PFSK-1 (cell line): ENCODE measurements around the gene MYDGF.

Experiments used
- FOXP2 ChIP-seq: optimal IDR thresholded peaks from 2 replicates; pipeline ENCODE3; 2011; ENCODE audit warnings: borderline replicate concordance, control low read depth, inconsistent platforms; ENCODE audit not compliant: insufficient read depth; ENCODE audit errors: extremely low read length, extremely low read depth
- POLR2AphosphoS5 ChIP-seq: IDR thresholded peaks from 2 replicates; pipeline ENCODE4 v1.6.1; 2012; ENCODE audit warnings: low read depth, mild to moderate bottlenecking, control low read depth, low read length, moderate library complexity
- SIN3A ChIP-seq: IDR thresholded peaks from 2 replicates; pipeline ENCODE4 v1.6.1; 2012; ENCODE audit warnings: mild to moderate bottlenecking, low read length, moderate library complexity, borderline replicate concordance; ENCODE audit not compliant: insufficient read depth
- TAF1 ChIP-seq: IDR thresholded peaks from 2 replicates; pipeline ENCODE4 v1.6.1; 2012; ENCODE audit warnings: low read length, control low read depth, borderline replicate concordance; ENCODE audit not compliant: insufficient read depth
- TF ChIP-seq, protein P1 (sequence below), 2 experiments: IDR thresholded peaks; 2 replicates each; pipeline versions ENCODE4 v1.6.1 to v1.8.0; 2011 to 2012; ENCODE audit warnings: low read depth in 2 of 2, low read length in 2 of 2, control low read depth in 1 of 2, inconsistent platforms in 1 of 2, mild to moderate bottlenecking in 1 of 2, moderate library complexity in 1 of 2; ENCODE audit not compliant: insufficient read depth in 1 of 2

The MYDGF gene

DNA sequence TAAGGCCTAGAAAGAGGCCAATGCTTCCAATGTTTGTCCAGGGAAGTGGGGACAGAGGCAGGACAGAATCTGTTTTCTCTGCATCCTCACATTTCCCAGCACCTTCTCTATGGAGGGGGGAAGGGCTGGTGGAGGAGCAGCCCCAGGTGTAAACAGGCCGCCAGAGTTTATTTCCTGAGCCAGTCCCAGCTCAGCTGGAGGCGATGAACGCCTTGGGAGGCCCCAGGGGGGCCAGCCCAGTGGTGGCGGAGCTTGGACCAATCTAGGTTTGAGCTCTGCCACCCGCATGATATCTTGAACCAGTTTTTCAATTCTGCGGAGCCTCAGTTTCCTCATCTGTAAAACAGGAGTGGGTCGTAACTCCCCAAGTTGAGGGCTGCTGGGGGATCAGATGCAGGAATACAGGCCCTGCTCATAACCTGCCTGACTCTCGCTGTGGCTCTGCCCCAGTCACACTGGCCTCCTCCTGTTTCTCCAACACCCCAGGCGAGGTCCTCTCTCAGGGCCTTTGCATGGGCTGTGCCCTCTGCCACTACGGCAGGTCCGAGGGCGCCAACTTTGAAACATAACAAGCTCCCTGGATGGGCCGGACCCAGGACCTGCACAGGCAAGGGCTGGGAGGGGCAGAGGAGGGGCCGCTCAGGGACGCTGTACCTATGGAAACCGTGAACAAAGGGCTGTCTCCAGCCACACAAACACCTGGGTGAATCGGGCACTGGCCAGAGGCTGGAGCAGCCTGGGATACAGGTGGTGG lies 29.7 kb downstream of the MYDGF start:
- TF ChIP-seq POLR2AphosphoS5 (no peak), SIN3A (no peak), FOXP2 (no peak), TAF1 (no peak)
- TF ChIP-seq, protein P1, sequence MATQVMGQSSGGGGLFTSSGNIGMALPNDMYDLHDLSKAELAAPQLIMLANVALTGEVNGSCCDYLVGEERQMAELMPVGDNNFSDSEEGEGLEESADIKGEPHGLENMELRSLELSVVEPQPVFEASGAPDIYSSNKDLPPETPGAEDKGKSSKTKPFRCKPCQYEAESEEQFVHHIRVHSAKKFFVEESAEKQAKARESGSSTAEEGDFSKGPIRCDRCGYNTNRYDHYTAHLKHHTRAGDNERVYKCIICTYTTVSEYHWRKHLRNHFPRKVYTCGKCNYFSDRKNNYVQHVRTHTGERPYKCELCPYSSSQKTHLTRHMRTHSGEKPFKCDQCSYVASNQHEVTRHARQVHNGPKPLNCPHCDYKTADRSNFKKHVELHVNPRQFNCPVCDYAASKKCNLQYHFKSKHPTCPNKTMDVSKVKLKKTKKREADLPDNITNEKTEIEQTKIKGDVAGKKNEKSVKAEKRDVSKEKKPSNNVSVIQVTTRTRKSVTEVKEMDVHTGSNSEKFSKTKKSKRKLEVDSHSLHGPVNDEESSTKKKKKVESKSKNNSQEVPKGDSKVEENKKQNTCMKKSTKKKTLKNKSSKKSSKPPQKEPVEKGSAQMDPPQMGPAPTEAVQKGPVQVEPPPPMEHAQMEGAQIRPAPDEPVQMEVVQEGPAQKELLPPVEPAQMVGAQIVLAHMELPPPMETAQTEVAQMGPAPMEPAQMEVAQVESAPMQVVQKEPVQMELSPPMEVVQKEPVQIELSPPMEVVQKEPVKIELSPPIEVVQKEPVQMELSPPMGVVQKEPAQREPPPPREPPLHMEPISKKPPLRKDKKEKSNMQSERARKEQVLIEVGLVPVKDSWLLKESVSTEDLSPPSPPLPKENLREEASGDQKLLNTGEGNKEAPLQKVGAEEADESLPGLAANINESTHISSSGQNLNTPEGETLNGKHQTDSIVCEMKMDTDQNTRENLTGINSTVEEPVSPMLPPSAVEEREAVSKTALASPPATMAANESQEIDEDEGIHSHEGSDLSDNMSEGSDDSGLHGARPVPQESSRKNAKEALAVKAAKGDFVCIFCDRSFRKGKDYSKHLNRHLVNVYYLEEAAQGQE (IDR thresholded peaks at IDR 0.05; ENCODE audit: insufficient read depth in 1 of 2, low read depth in 2 of 2, low read length in 2 of 2), result no peak

DNA sequence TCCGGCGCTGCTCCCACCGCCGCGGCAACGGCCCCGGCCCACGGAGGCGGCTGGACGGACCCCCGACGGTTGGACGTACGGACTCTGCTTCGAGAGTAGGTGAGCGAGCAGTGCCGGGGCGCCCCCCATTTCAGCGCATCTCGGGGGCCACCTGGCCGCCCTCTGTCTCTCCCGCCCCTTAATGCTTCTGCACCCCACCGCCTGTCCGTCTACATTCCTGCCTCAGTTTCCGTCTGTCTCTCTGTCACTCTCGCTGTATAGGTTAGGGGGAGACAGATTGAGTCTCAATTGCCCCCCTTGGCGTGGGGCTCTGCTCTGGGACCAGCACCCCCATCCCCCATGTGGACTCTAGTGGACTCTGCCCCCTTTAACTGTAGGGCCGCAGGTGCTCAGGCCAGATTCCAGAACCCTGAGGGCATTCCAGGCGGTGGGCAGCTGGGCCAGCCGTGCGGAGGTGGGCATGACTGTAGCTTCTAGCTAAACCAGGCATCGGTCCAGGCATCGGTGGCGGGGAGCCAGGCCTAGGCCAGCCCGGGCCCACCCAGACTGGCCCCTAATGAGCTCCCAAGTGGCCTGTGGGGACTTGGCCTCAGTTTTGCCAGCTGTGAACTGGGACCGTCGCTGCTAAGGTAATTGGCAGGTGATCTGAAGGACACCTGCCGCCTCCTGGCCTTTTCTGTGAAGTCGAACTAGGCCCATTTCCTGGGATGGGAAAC lies 30.5 kb downstream of the MYDGF start:
- TF ChIP-seq, protein P1 (IDR thresholded peaks at IDR 0.05; ENCODE audit: insufficient read depth in 1 of 2, low read depth in 2 of 2, low read length in 2 of 2), result no peak
- no peak for TF ChIP-seq FOXP2
- no peak for TF ChIP-seq POLR2AphosphoS5
- TF ChIP-seq TAF1, result no peak
- TF ChIP-seq SIN3A, result no peak

DNA sequence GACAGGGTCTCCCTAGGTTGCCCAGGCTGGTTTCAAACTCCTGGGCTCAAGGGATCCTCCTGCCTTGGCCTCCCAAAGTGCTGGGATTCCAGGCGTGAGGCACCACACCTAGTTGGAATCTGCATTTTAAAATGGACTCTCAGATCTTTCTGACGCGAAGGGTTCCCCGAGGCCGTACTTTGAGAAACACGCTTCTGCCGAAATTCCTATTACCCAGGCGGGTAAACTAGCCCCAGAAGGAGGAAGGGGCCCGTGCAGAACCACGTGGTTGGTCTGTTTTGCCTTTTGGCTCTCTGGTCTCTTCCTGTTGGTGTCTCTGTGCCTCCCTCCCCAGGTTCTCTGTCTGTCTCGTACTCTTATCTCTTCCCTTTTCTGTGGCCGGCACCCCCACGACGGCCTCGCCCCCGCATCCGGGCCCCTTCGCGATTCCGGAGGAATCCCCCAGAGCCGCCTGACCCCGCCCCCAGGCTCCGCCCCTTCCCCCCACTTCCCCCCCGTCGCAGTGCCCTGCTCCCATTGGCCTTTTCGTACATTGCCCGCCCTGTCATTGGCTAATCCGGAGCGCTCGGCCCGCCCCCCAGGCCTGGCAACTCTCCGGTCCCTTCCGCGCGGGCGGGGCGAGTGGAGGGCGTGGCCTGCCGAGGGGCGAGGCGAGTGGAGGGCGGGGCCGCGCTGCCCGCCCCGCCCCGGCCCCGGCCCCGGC lies 31.2 kb downstream of the MYDGF start, which contains the start of gene TNFAIP8L1:
Gene TNFAIP8L1 (plus strand): TSS at position 689 of the 703 bp plus-strand sequence. CDS start 12,354 bp downstream, outside the sequence.
- TF ChIP-seq SIN3A (no peak), FOXP2 (peak; percentile 63), TAF1 (0 out of 2 replicates have a peak, but pooled peaks have one; percentile 27), POLR2AphosphoS5 (no peak)
- TF ChIP-seq, protein P1 (IDR thresholded peaks at IDR 0.05; ENCODE audit: insufficient read depth in 1 of 2, low read depth in 2 of 2, low read length in 2 of 2), result no peak

DNA sequence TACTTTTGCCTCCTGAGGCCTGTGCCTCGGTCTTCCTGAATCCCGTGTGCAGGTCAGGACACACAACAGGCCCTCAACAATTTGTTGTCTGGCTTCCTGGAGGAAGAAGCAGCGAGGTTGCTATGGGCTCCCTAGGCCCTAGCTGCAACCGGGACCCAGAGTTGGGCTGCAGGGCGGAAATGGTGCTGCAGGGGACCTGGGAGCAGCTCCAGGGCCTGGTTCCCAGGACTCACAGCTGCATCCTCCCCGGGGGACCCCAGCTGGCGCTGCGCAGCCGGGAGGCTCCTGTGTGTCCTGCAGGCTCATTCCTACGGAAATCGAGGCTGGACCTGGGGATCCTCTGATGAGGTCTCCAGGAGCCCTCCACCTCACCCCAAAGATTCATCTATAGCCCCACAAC lies 31.8 kb downstream of the MYDGF start:
- TF ChIP-seq POLR2AphosphoS5 (no peak), SIN3A (no peak), TAF1 (no peak), FOXP2 (no peak)
- TF ChIP-seq, protein P1 (IDR thresholded peaks at IDR 0.05; ENCODE audit: insufficient read depth in 1 of 2, low read depth in 2 of 2, low read length in 2 of 2), result no peak
